ENCODE measurements around the gene ADGRE1. TPM values are rescaled to one million over a fixed set of nuclear protein-coding genes. Genes with fewer than 3 reads are reported as not detected.
"Not testable (repeated sequence)": the region's sequence is repeated elsewhere in the genome, so short reads cannot be mapped to it uniquely, and the experiment has no call there.

Gene ADGRE1
- total RNA-seq, 2 experiments from 2014 or later, result 1.2 to 1.6 TPM

DNA sequence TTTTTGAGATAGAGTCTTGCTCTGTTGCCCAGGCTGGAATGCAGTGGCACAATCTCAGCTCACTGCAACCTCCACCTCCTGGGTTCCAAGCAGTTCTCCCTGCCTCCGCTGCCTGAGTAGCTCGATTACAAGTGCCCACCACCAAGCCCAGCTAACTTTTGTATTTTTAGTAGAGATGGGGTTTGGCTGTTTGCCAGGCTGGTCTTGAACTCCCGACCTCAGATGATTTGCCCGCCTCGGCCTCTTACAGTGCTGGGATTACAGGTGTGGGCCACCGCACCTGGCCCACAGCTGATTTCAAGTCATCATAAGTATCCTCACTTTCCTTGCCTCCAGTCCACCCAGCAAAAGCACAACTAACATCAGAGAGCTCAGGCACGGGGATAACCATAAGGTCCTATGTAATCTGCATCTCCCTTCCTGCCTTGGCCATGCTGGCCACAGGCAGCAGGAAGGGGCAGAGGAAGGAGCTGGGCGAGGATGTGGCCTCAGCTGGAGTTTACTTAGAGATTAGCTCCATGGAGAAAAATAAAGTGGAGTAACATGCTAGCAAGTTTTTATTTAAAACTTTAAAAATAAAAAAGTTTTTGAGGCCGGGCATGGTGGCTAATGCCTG, 22.9 kb upstream of the ADGRE1 start:
- H3K36me3 Mint-ChIP-seq (ENCODE audit: low read depth), result no peaks in the 10 kb centered on the region
- intact Hi-C loops (cut with micrococcal nuclease), result loop anchor here (10.0 kb wide), 1 partner anchor 100 kb away; the partner anchor contains the start of gene SH2D3A
- DNase-seq (no peak), ATAC-seq (no peak)
- H3K27ac Mint-ChIP-seq, result no peak overlapping the region
- CTCF ChIA-PET, result interaction anchor here (0.7 to 5.0 kb wide), 43 partner anchors 11 to 795 kb away, joined by 3 to 73 read pairs (median 4); partner anchors contain the start of genes ADGRE1, GPR108, KHSRP and TNFSF14
- no peaks in the 10 kb centered on the region for H3K9me3 Mint-ChIP-seq
- H3K4me3 Mint-ChIP-seq, result no peak overlapping the region
- POLR2A ChIA-PET, result interaction anchor here (0.7 to 2.2 kb wide), 10 partner anchors 8 to 342 kb away, joined by 3 to 14 read pairs (median 4); partner anchors contain the start of gene VAV1
- H3K27me3 Mint-ChIP-seq, result no peaks in the 10 kb centered on the region
- TF ChIP-seq, protein P1, sequence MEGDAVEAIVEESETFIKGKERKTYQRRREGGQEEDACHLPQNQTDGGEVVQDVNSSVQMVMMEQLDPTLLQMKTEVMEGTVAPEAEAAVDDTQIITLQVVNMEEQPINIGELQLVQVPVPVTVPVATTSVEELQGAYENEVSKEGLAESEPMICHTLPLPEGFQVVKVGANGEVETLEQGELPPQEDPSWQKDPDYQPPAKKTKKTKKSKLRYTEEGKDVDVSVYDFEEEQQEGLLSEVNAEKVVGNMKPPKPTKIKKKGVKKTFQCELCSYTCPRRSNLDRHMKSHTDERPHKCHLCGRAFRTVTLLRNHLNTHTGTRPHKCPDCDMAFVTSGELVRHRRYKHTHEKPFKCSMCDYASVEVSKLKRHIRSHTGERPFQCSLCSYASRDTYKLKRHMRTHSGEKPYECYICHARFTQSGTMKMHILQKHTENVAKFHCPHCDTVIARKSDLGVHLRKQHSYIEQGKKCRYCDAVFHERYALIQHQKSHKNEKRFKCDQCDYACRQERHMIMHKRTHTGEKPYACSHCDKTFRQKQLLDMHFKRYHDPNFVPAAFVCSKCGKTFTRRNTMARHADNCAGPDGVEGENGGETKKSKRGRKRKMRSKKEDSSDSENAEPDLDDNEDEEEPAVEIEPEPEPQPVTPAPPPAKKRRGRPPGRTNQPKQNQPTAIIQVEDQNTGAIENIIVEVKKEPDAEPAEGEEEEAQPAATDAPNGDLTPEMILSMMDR (IDR thresholded peaks at IDR 0.05), result no peak
- H3K4me1 Mint-ChIP-seq (ENCODE audit: low read depth), result peaks cover 21% of the 10 kb centered on the region

DNA sequence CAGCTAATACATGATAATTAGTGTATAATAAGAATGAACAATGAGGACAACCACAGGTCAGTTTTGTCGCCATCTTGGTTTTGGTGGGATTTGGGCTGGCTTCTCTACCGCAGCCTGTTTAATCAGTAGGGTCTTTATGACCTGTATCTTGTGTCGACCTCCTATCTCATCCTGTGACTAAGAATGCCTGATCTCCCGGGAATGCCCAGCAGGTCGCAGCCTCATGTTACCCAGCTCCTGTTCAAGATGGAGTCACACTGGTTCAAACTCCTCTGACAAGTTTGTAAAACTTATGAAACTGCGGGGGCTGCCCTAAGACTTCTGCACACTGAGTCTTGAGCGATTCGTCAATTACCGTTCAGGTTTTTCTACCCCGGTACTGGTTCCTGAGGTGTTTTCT, 21.5 kb upstream of the ADGRE1 start:
- peaks cover 21% of the 10 kb centered on the region for H3K4me1 Mint-ChIP-seq (ENCODE audit: low read depth)

DNA sequence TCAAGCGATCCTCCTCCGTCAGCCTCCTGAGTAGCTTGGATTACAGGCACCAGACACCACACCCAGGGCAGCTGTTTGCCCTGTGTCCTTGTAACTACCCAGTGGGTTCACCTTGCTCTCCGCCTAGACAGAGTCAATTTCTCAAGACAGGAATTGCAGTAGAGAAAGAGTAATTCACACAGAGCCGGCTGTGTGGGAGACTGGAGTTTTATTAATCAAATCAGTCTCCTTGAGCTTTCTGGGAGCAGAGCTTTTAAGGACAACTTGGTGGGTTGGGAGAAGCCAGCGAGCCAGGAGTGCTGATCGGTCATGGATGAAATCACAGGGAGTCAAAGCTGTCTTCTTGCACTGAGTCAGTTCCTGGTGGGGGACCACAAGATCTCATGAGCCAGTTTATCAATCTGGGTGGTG, 20.6 kb upstream of the ADGRE1 start:
- H3K27ac Mint-ChIP-seq, result no peak overlapping the region

More for the DNA sequence above, 21.5 kb upstream of the ADGRE1 start:
- H3K36me3 Mint-ChIP-seq (ENCODE audit: low read depth), result no peaks in the 10 kb centered on the region
- no peak overlapping the region for H3K4me3 Mint-ChIP-seq
- no peaks in the 10 kb centered on the region for H3K27me3 Mint-ChIP-seq
- intact Hi-C loops (cut with micrococcal nuclease), result loop anchor here (10.0 kb wide), 1 partner anchor 101 kb away; the partner anchor contains the start of gene SH2D3A
- ChIA-PET POLR2A (interaction anchor here (1.3 kb wide), 1 partner anchor 93 kb away, joined by 3 read pairs; the partner anchor contains the start of gene VAV1), CTCF (interaction anchor here (0.8 to 4.2 kb wide), 2 partner anchors 128 to 232 kb away, joined by 3 to 13 read pairs; partner anchors contain the start of gene GPR108)
- TF ChIP-seq, protein P1 (IDR thresholded peaks at IDR 0.05), result no peak
- no peaks in the 10 kb centered on the region for H3K9me3 Mint-ChIP-seq
- H3K27ac Mint-ChIP-seq, result no peak overlapping the region
- no peak for ATAC-seq
- DNase-seq, result no peak

DNA sequence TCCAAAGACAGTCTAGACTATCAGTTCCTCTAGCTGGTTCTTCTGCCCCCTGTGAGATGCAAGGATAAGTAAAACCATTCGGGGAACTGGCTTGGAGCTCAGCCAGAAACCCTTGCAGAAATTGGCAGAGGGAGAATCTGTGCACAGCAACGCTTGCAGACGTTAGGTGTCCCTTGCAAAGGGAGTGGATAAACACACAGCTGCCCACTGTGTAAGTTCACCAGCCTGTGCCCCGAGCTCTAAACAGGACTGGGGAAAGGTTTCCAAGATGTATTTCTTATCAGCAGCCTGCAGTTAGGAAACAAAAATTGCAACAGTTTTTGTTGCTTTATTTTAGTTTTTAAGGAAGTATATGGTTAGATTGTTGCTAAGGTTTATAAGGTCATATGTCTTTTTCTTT, 19.0 kb upstream of the ADGRE1 start:
- no peaks in the 10 kb centered on the region for H3K27me3 Mint-ChIP-seq
- CTCF ChIA-PET, result interaction anchor here (1.1 to 4.2 kb wide), 4 partner anchors 33 to 235 kb away, joined by 3 to 13 read pairs (median 3); partner anchors contain the start of gene GPR108
- intact Hi-C loops (cut with micrococcal nuclease), result loop anchor here (10.0 kb wide), 1 partner anchor 104 kb away; the partner anchor contains the start of gene SH2D3A
- H3K9me3 Mint-ChIP-seq, result no peaks in the 10 kb centered on the region
- POLR2A ChIA-PET, result no interaction called here
- no peak for ATAC-seq
- no peak for DNase-seq
- H3K27ac Mint-ChIP-seq, result no peak overlapping the region
- H3K36me3 Mint-ChIP-seq (ENCODE audit: low read depth), result no peaks in the 10 kb centered on the region
- H3K4me3 Mint-ChIP-seq, result no peak overlapping the region
- peaks cover 8% of the 10 kb centered on the region for H3K4me1 Mint-ChIP-seq (ENCODE audit: low read depth)
- TF ChIP-seq, protein P1 (IDR thresholded peaks at IDR 0.05), result no peak

More for the DNA sequence above, 20.6 kb upstream of the ADGRE1 start:
- no peaks in the 10 kb centered on the region for H3K9me3 Mint-ChIP-seq
- TF ChIP-seq, protein P1 (IDR thresholded peaks at IDR 0.05), result no peak
- ATAC-seq (no peak), DNase-seq (no peak)
- H3K4me3 Mint-ChIP-seq, result no peak overlapping the region
- no peaks in the 10 kb centered on the region for H3K36me3 Mint-ChIP-seq (ENCODE audit: low read depth)
- ChIA-PET CTCF (interaction anchor here (4.2 kb wide), 1 partner anchor 129 kb away, joined by 13 read pairs; the partner anchor contains the start of gene GPR108), POLR2A (interaction anchor here (0.8 to 1.3 kb wide), 2 partner anchors 94 to 349 kb away, joined by 3 read pairs; partner anchors contain the start of gene VAV1)
- peaks cover 18% of the 10 kb centered on the region for H3K4me1 Mint-ChIP-seq (ENCODE audit: low read depth)
- intact Hi-C loops (cut with micrococcal nuclease), result loop anchor here (10.0 kb wide), 1 partner anchor 102 kb away; the partner anchor contains the start of gene SH2D3A
- no peaks in the 10 kb centered on the region for H3K27me3 Mint-ChIP-seq

DNA sequence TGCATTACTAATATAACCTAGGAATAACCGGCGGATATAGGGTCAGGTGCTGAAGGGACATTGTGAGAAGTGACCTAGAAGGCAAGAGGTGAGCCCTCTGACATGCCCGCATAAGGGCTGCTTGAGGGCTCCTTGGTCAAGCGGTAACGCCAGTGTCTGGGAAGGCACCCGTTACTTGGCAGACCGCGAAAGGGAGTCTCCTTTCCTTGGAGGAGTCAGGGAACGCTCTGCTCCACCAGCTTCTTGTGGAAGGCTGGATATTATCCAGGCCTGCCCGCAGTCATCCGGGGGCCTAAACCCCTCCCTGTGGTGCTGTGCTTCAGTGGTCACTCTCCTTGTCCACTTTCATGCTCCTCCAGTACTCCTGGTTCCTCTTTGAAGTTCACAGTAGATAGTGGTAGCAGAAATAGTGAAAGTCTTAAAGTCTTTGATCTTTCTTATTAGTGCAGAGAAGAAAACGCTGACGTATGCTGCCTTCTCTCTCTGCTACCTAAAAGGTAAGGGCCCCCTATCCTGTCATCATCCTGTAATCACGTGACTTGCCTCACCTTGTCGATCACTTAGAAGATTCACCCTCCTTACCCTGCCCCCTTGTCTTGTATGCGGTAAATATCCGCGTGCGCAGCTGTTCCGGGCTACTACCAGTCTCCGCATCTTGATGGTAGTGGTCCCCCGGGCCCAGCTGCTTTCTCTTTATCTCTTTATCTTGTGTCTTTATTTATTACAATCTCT, 18.1 kb upstream of the ADGRE1 start:
- POLR2A ChIA-PET; H3K9me3 Mint-ChIP-seq; H3K27me3 Mint-ChIP-seq; DNase-seq; H3K27ac Mint-ChIP-seq; ATAC-seq; H3K36me3 Mint-ChIP-seq (ENCODE audit: low read depth); H3K4me1 Mint-ChIP-seq (ENCODE audit: low read depth); H3K4me3 Mint-ChIP-seq: not testable (repeated sequence)
- intact Hi-C loops (cut with micrococcal nuclease), result loop anchor here (10.0 kb wide), 1 partner anchor 105 kb away; the partner anchor contains the start of gene SH2D3A
- CTCF ChIA-PET, result interaction anchor here (1.4 to 4.2 kb wide), 3 partner anchors 34 to 131 kb away, joined by 3 to 13 read pairs (median 3); partner anchors contain the start of gene GPR108

Data from activated CD8-positive, alpha-beta T cell treated with anti-CD3 and anti-CD28 coated beads for 36 hours (primary cell).